ENCODE results near the gene KAT7. TPM values are rescaled to one million over a fixed set of nuclear protein-coding genes. Genes with fewer than 3 reads are reported as not detected.
A peak's percentile ranks its signal among the peaks of the same experiment; 100 is the strongest.

Gene KAT7
- total and polyA plus RNA-seq, 10 of the 15 experiments (the other 5 are each of a cell fraction or from before 2014, with no cell fraction given) = 6.6 to 45.8 (median 26.3) TPM

GRCh38 chr17:49748791-49749190 is 39.7 kb upstream of the KAT7 start (continued):
- TF ChIP-seq REST (IDR thresholded peaks at IDR 0.05; ENCODE audit: low read depth, low read length) (no peak), IRF3 (IDR thresholded peaks at IDR 0.05) (no peak), BCL11A (IDR thresholded peaks at IDR 0.05; ENCODE audit: low read depth, low read length) (peak; percentile 74; the same call in 1 of the 2 replicates), SRF (IDR thresholded peaks at IDR 0.05; ENCODE audit: low read depth in 2 of 2, low read length in 2 of 2) (no peak), CEBPB (IDR thresholded peaks at IDR 0.05; ENCODE audit: borderline replicate concordance in 1 of 2, low read depth in 2 of 2, low read length in 2 of 2) (no peak), CHD4 (IDR thresholded peaks at IDR 0.05) (no peak), IKZF2 (IDR thresholded peaks at IDR 0.05) (peak; percentile 83 to 89; a peak in 3 of 4 replicates), EP300 (IDR thresholded peaks at IDR 0.05; ENCODE audit: borderline replicate concordance in 1 of 2, control insufficient read depth in 1 of 2, low read depth in 2 of 2, low read length in 2 of 2) (peak; percentile 92 to 97), IKZF1 (conservative IDR thresholded peaks at IDR 0.05) (peak; percentile 73), ZNF24 (IDR thresholded peaks at IDR 0.05) (peak; percentile 69), SIN3A (IDR thresholded peaks at IDR 0.05; ENCODE audit: low read depth, low read length) (no peak), USF2 (IDR thresholded peaks at IDR 0.05; ENCODE audit: borderline replicate concordance, low read depth, low read length) (no peak; the same call in 1 of the 2 replicates), RELA (IDR thresholded peaks at IDR 0.05; ENCODE audit: borderline replicate concordance, partially characterized antibody) (no peak), HDGF (IDR thresholded peaks at IDR 0.05) (no peak), PAX5 (IDR thresholded peaks at IDR 0.05; ENCODE audit: borderline replicate concordance, low read depth, low read length) (peak; percentile 88), PAX8 (IDR thresholded peaks at IDR 0.05) (0 out of 2 replicates have a peak, but pooled peaks have one; percentile 41), CHD2 (IDR thresholded peaks at IDR 0.05; ENCODE audit: borderline replicate concordance, low read depth, low read length) (peak; percentile 83), JUND (IDR thresholded peaks at IDR 0.05; ENCODE audit: low read depth, low read length) (no peak), SMC3 (IDR thresholded peaks at IDR 0.05; ENCODE audit: borderline replicate concordance, low read length) (no peak; the same call in none of the 2 replicates), PBX3 (IDR thresholded peaks at IDR 0.05; ENCODE audit: insufficient replicate concordance, low read depth, low read length) (no peak), POLR2AphosphoS5 (IDR thresholded peaks at IDR 0.05; ENCODE audit: low read length) (no peak), ZNF622 (IDR thresholded peaks at IDR 0.05) (no peak), EED (IDR thresholded peaks at IDR 0.05; ENCODE audit: low read depth) (peak; percentile 76), ESRRA (IDR thresholded peaks at IDR 0.05; ENCODE audit: low read length) (no peak), SPI1 (IDR thresholded peaks at IDR 0.05; ENCODE audit: borderline replicate concordance, insufficient read depth, low read depth, low read length) (0 out of 2 replicates have a peak, but pooled peaks have one; percentile 22), FOXM1 (IDR thresholded peaks at IDR 0.05; ENCODE audit: low read depth, low read length) (peak; percentile 79; the same call in 1 of the 2 replicates)

All from GM12878 (cell line).